ENCODE results near the gene HBS1L. TPM values are rescaled to one million over a fixed set of nuclear protein-coding genes. Genes with fewer than 3 reads are reported as not detected.

HBS1L gene
- total and polyA plus RNA-seq, 2 of the 4 experiments (the other 2 are of a cell fraction), result 45.1 to 120 TPM

- no peaks in the 10 kb centered on the region for H3K27me3 ChIP-seq (ENCODE audit: control insufficient read depth, insufficient read depth, low read length)
- H3K27ac ChIP-seq (ENCODE audit: insufficient read depth, low read length), result no peak overlapping the region
- no peak overlapping the region for H3K18ac ChIP-seq (ENCODE audit: low read depth, low read length)
- H3K9me1 ChIP-seq (ENCODE audit: insufficient read depth, low read length), result no peaks in the 10 kb centered on the region
- ChIA-PET CTCF (interaction anchor here (1.2 kb wide), 1 partner anchor 15 kb away, joined by 3 read pairs; no protein-coding TSS in a partner anchor), POLR2A (ENCODE audit: unreplicated experiment) (no interaction called here)
- no peak overlapping the region for H3K9ac ChIP-seq (ENCODE audit: low read depth, low read length)
- dilution Hi-C loops (cut with HindIII; ENCODE audit: low sequenced_read_pairs, unreplicated experiment) (no loop called here), intact Hi-C loops (cut with micrococcal nuclease) (no loop called here), in situ Hi-C loops (cut with MboI; ENCODE audit: low sequenced_read_pairs) (no loop called here)
- no peak overlapping the region for H2AK5ac ChIP-seq (ENCODE audit: low read depth, low read length)
- BruUV-seq (replicated peaks), result no TSS peak
- no peak overlapping the region for H3K56ac ChIP-seq (ENCODE audit: extremely low read depth, insufficient read depth, low read length)
- H3K4me3 ChIP-seq (ENCODE audit: insufficient read depth, low read depth, low read length), result no peak overlapping the region
- no peaks in the 10 kb centered on the region for H3K36me3 ChIP-seq (ENCODE audit: control insufficient read depth, insufficient read depth, low read length)
- H2BK15ac ChIP-seq (ENCODE audit: low read depth, low read length), result no peak overlapping the region
- TF ChIP-seq USF2 (IDR thresholded peaks at IDR 0.05; ENCODE audit: low read depth, low read length) (no peak), MAFK (IDR thresholded peaks at IDR 0.05; ENCODE audit: low read depth, low read length) (no peak), RCOR1 (IDR thresholded peaks at IDR 0.05; ENCODE audit: insufficient replicate concordance, low read length) (no peak), SMC3 (IDR thresholded peaks at IDR 0.05; ENCODE audit: low read depth, low read length) (no peak), MXI1 (IDR thresholded peaks at IDR 0.05; ENCODE audit: borderline replicate concordance, low read depth, low read length) (no peak), BHLHE40 (IDR thresholded peaks at IDR 0.05; ENCODE audit: low read depth, low read length) (no peak), RFX5 (IDR thresholded peaks at IDR 0.05; ENCODE audit: low read depth, low read length) (no peak), RAD21 (IDR thresholded peaks at IDR 0.05; ENCODE audit: low read length) (no peak), FOS (IDR thresholded peaks at IDR 0.05; ENCODE audit: low read depth, low read length) (no peak), ELK1 (IDR thresholded peaks at IDR 0.05; ENCODE audit: borderline replicate concordance, low read depth, low read length) (no peak), MAZ (IDR thresholded peaks at IDR 0.05; ENCODE audit: borderline replicate concordance, low read depth, low read length) (no peak), CHD1 (IDR thresholded peaks at IDR 0.05; ENCODE audit: low read depth, low read length) (no peak), POLR2A (IDR thresholded peaks at IDR 0.05; ENCODE audit: low read depth, low read length) (no peak), CTCF (conservative IDR thresholded peaks at IDR 0.05; ENCODE audit: low read depth, low read length) (no peak), CEBPB (IDR thresholded peaks at IDR 0.05; ENCODE audit: low read depth, low read length) (no peak), NFE2L2 (IDR thresholded peaks at IDR 0.05; ENCODE audit: low read depth, low read length) (no peak)
- H2BK120ac ChIP-seq (ENCODE audit: low read depth, low read length), result no peak overlapping the region
- no peak overlapping the region for H4K5ac ChIP-seq (ENCODE audit: low read depth, low read length)
- no peak overlapping the region for H3K14ac ChIP-seq (replicated peaks; ENCODE audit: low read depth, low read length)
- H4K20me1 ChIP-seq (ENCODE audit: insufficient read depth, low read length), result 0 out of 2 replicates have a peak, but pooled peaks cover 3% of the 10 kb centered on the region
- ATAC-seq (ENCODE audit: low read depth) (no peak), DNase-seq (no peak)
- H4K8ac ChIP-seq (ENCODE audit: low read depth in 2 of 2, low read length in 2 of 2), result no peak overlapping the region
- H2BK5ac ChIP-seq (ENCODE audit: low read depth, low read length, poor library complexity, severe bottlenecking), result no peak overlapping the region
- H4K91ac ChIP-seq (ENCODE audit: insufficient read depth, low read depth, low read length), result no peak overlapping the region
- H3K9me3 ChIP-seq (ENCODE audit: control insufficient read depth, insufficient read depth, low read length), result no peaks in the 10 kb centered on the region
- H2AK9ac ChIP-seq (replicated peaks; ENCODE audit: low read depth, low read length, poor library complexity), result no peak overlapping the region
- peaks cover 10 to 19% of the 10 kb centered on the region in 2 experiments; a peak in 3 of 4 replicates for H3K79me1 ChIP-seq (ENCODE audit: low read depth in 1 of 2, low read length in 2 of 2)
- H3K4ac ChIP-seq (ENCODE audit: low read depth, low read length), result no peak overlapping the region
- no CpG with 5 or more reads among the region's 4 CpGs for WGBS, 2 experiments (ENCODE audit: extremely low coverage in 2 of 2, insufficient read length in 1 of 2)
- H3K23ac ChIP-seq (ENCODE audit: low read depth, low read length), result no peak overlapping the region
- no peak overlapping the region for H2BK20ac ChIP-seq (ENCODE audit: low read depth, low read length)
- H3K4me2 ChIP-seq (ENCODE audit: low read depth, low read length), result no peak overlapping the region
- H2AFZ ChIP-seq (replicated peaks; ENCODE audit: low read length, poor library complexity), result no peak overlapping the region
- H3K4me1 ChIP-seq (ENCODE audit: control insufficient read depth, insufficient read depth, low read length), result no peaks in the 10 kb centered on the region
Measured at GRCh38 chr6:135021310-135022049, 33.1 kb downstream of the HBS1L start.

Data from IMR-90 (cell line).